ENCODE results near the gene TEX14. TPM values are rescaled to one million over a fixed set of nuclear protein-coding genes. Genes with fewer than 3 reads are reported as not detected.
A peak's percentile ranks its signal among the peaks of the same experiment; 100 is the strongest.

TEX14 gene
- polyA plus RNA-seq, 1 of the 3 experiments (the other 2 are of a cell fraction) = 0.02 TPM

DNA sequence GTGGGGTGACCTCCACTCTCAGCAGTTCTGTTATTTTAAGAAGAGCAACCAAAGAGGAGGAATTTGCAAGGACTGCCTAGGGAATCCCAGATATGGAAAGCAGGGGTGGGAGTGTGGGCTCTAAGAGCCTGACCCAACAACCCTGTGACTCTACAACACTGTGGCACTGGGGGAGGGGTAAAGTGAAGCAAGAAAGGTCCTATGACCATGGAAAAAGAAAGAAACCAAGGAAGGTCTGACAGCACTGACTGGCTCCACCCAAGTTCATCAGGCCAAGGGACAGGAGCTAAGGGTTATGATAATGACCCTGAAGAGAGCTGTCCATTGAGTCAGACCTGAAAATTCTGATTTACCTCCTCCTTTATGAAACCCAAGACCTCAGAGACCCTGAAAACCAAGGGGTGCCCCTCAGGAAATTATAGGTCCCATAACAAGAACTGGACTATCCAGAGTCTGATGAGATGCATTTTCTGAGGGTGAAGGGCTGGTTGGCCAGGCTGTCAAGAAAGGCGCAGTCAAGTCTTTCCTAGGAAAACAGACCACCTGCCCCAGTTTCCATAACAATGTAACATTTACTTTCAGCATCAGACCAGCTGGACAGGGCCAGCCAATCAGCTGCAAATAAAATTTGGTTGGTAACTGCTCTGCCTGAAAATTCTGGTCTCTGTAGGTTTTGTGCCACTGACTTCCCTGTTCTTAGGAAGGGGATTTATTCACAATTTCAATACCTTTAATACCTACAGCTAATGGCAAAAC, 123.6 kb downstream of the TEX14 start:
- H2AFZ ChIP-seq (ENCODE audit: low read depth) = no peak overlapping the region
- DNase-seq = no peak
- POLR2A ChIA-PET = no interaction called here

GRCh38 chr17:58565389-58566311, 126.2 kb downstream of the TEX14 start:
- H2AFZ ChIP-seq (ENCODE audit: low read depth) = no peak overlapping the region
- H3K4me2 ChIP-seq = no peak overlapping the region
- H3K36me3 ChIP-seq (replicated peaks in 1 of 2; ENCODE audit: control insufficient read depth in 1 of 2, insufficient read depth in 2 of 2, low read length in 1 of 2) = no peaks in the 10 kb centered on the region
- no peaks in the 10 kb centered on the region for H3K9me2 ChIP-seq
- 53% methylated on average over 8 of the region's 8 CpGs for WGBS (ENCODE audit: low lambda C conversion rate)
- no peaks in the 10 kb centered on the region for H3K9me3 ChIP-seq
- no peak overlapping the region for H3K27ac ChIP-seq (ENCODE audit: low read depth in 2 of 2, low read length in 1 of 2)
- no peak overlapping the region for H3K4me3 ChIP-seq (ENCODE audit: low read depth in 2 of 2, low read length in 1 of 2)
- no peaks in the 10 kb centered on the region for H3F3A ChIP-seq (replicated peaks; ENCODE audit: insufficient read depth)
- POLR2A ChIA-PET = no interaction called here
- no peaks in the 10 kb centered on the region for H3K4me1 ChIP-seq (ENCODE audit: control insufficient read depth in 1 of 2, insufficient read depth in 2 of 2, low read depth in 1 of 2, low read length in 1 of 2)
- TF ChIP-seq GABPA (IDR thresholded peaks at IDR 0.05; ENCODE audit: low read depth) = no peak
- no peaks in the 10 kb centered on the region for H3K79me2 ChIP-seq (ENCODE audit: insufficient read depth)
- CTCF ChIA-PET = interaction anchor here (0.8 to 2.3 kb wide), 9 partner anchors 11 to 439 kb away, joined by 3 to 13 read pairs (median 3); no protein-coding TSS in a partner anchor
- H3K27me3 ChIP-seq (ENCODE audit: insufficient read depth) = no peaks in the 10 kb centered on the region; the same call in 1 of the 2 replicates
- H4K20me1 ChIP-seq (ENCODE audit: insufficient read depth) = no peaks in the 10 kb centered on the region
- H3K9ac ChIP-seq = no peak overlapping the region
- no peak for DNase-seq

More for the DNA sequence above, 123.6 kb downstream of the TEX14 start:
- TF ChIP-seq, protein P1, sequence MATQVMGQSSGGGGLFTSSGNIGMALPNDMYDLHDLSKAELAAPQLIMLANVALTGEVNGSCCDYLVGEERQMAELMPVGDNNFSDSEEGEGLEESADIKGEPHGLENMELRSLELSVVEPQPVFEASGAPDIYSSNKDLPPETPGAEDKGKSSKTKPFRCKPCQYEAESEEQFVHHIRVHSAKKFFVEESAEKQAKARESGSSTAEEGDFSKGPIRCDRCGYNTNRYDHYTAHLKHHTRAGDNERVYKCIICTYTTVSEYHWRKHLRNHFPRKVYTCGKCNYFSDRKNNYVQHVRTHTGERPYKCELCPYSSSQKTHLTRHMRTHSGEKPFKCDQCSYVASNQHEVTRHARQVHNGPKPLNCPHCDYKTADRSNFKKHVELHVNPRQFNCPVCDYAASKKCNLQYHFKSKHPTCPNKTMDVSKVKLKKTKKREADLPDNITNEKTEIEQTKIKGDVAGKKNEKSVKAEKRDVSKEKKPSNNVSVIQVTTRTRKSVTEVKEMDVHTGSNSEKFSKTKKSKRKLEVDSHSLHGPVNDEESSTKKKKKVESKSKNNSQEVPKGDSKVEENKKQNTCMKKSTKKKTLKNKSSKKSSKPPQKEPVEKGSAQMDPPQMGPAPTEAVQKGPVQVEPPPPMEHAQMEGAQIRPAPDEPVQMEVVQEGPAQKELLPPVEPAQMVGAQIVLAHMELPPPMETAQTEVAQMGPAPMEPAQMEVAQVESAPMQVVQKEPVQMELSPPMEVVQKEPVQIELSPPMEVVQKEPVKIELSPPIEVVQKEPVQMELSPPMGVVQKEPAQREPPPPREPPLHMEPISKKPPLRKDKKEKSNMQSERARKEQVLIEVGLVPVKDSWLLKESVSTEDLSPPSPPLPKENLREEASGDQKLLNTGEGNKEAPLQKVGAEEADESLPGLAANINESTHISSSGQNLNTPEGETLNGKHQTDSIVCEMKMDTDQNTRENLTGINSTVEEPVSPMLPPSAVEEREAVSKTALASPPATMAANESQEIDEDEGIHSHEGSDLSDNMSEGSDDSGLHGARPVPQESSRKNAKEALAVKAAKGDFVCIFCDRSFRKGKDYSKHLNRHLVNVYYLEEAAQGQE (IDR thresholded peaks at IDR 0.05; ENCODE audit: low read depth, low read length) = peak; percentile 66; the same call in 1 of the 2 replicates
- TF ChIP-seq POLR2AphosphoS5 (IDR thresholded peaks at IDR 0.05; ENCODE audit: low read depth, low read length) = no peak
- Histone ChIP-seq H3K4me1 (ENCODE audit: control insufficient read depth in 1 of 2, insufficient read depth in 2 of 2, low read depth in 1 of 2, low read length in 1 of 2) (no peaks in the 10 kb centered on the region), H3K4me3 (ENCODE audit: low read depth in 2 of 2, low read length in 1 of 2) (no peak overlapping the region), H4K20me1 (ENCODE audit: insufficient read depth) (no peaks in the 10 kb centered on the region), H3K36me3 (replicated peaks in 1 of 2; ENCODE audit: control insufficient read depth in 1 of 2, insufficient read depth in 2 of 2, low read length in 1 of 2) (no peaks in the 10 kb centered on the region), H3K9me2 (no peaks in the 10 kb centered on the region), H3K27ac (ENCODE audit: low read depth in 2 of 2, low read length in 1 of 2) (no peak overlapping the region), H3K9ac (no peak overlapping the region), H3K4me2 (no peak overlapping the region), H3K9me3 (no peaks in the 10 kb centered on the region), H3K79me2 (ENCODE audit: insufficient read depth) (no peaks in the 10 kb centered on the region), H3K27me3 (ENCODE audit: insufficient read depth) (no peaks in the 10 kb centered on the region), H3F3A (replicated peaks; ENCODE audit: insufficient read depth) (no peaks in the 10 kb centered on the region)
- CTCF ChIA-PET = interaction anchor here (0.6 to 3.1 kb wide), 5 partner anchors 10 to 143 kb away, joined by 3 to 26 read pairs (median 4); no protein-coding TSS in a partner anchor
- 70% methylated on average over 1 of the region's 1 CpG for WGBS (ENCODE audit: low lambda C conversion rate)

Data from SK-N-SH (cell line).